GM12878 (cell line): ENCODE data around the gene IQCH. TPM values are rescaled to one million over a fixed set of nuclear protein-coding genes. Genes with fewer than 3 reads are reported as not detected.

ENCODE experiments used
- ATAC-seq: fragments of 200-7000 bp; cut with Tn5 transposase; 3 replicates; pipeline ENCODE4 v1.9.1; 2020; ENCODE audit warnings: mild to moderate bottlenecking, moderate library complexity
- BruUV-seq: library from RNA; stranded (reverse); fragments of 400-500 nt; replicated peaks from 2 replicates; lab custom pipeline; 2021; lab: Mats Ljungman, UMichigan
- CTCF ChIA-PET: fragments of 300-600 bp; sonication (Branson Sonifier 250); formaldehyde crosslinking; extraction: SDS; loops from one replicate; lab custom pipeline; 2021; ENCODE audit warnings: inconsistent platforms; lab: Yijun Ruan, JAX
- POLR2A ChIA-PET: fragments of 350-600 bp; formaldehyde crosslinking; extraction: SDS; loops from one replicate; lab custom pipeline; 2021; ENCODE audit warnings: inconsistent platforms; lab: Charles Lee
- RAD21 ChIA-PET: fragments of 300-600 bp; sonication (Branson Sonifier 250); formaldehyde crosslinking; loops from one replicate; lab custom pipeline; 2023; ENCODE audit warnings: antibody characterized with exemption; ENCODE audit not compliant: unreplicated experiment; lab: Charles Lee
- SMC1A ChIA-PET: fragments of 300-600 bp; sonication (Branson Sonifier 250); formaldehyde crosslinking; loops from one replicate; lab custom pipeline; 2023; ENCODE audit not compliant: unreplicated experiment, uncharacterized antibody; lab: Charles Lee
- DNase-seq: peaks from one replicate; pipeline ENCODE4 v3.0.0-alpha.2; 2011; ENCODE audit warnings: low read depth, low spot score
- FAIRE-seq: peaks from 3 replicates; lab custom pipeline; 2011; peaks lifted over from hg19 to GRCh38; lab: Jason Lieb, UNC
- H2AFZ ChIP-seq: 2 replicates; pipeline ENCODE4 v1.6.0; 2011; ENCODE audit warnings: low read depth, low read length, control low read depth; ENCODE audit not compliant: control insufficient read depth
- H3K27ac ChIP-seq: 2 replicates; pipeline ENCODE4 v1.5.1; 2011; ENCODE audit warnings: control low read depth; ENCODE audit not compliant: control insufficient read depth, insufficient read depth
- H3K27me3 ChIP-seq, 2 experiments: replicated peaks in 1 of 2; 2 replicates each; pipeline versions ENCODE4 v1.6.0 to v1.6.1; 2011; ENCODE audit warnings: low read length in 1 of 2; ENCODE audit not compliant: control insufficient read depth in 2 of 2, insufficient read depth in 2 of 2
- H3K36me3 ChIP-seq, 2 experiments: 2 replicates each; pipeline ENCODE4 v1.5.1; 2011; ENCODE audit warnings: low read length in 1 of 2; ENCODE audit not compliant: control insufficient read depth in 2 of 2, insufficient read depth in 2 of 2
- H3K4me1 ChIP-seq: 2 replicates; pipeline ENCODE4 v1.6.1; 2011; ENCODE audit warnings: mild to moderate bottlenecking, low read length, moderate library complexity, mixed read lengths; ENCODE audit not compliant: control insufficient read depth, insufficient read depth
- H3K4me2 ChIP-seq: 2 replicates; pipeline ENCODE4 v1.6.0; 2011; ENCODE audit warnings: control low read depth; ENCODE audit not compliant: control insufficient read depth, insufficient read depth
- H3K4me3 ChIP-seq: fragments of 200-600 bp; sonication (generic); 2 replicates; pipeline ENCODE4 v1.5.1; 2016
- H3K79me2 ChIP-seq: 2 replicates; pipeline ENCODE4 v1.6.0; 2011; ENCODE audit warnings: low read length; ENCODE audit not compliant: control insufficient read depth, insufficient read depth
- H3K9ac ChIP-seq: 2 replicates; pipeline ENCODE4 v1.8.0; 2011; ENCODE audit warnings: low read length, control low read depth, mixed read lengths; ENCODE audit not compliant: control insufficient read depth, insufficient read depth
- H3K9me3 ChIP-seq: replicated peaks from 3 replicates; pipeline ENCODE4 v1.5.1; 2011; ENCODE audit warnings: mild to moderate bottlenecking, low read length; ENCODE audit not compliant: control insufficient read depth, insufficient read depth
- H4K20me1 ChIP-seq: 2 replicates; pipeline ENCODE4 v1.6.0; 2011; ENCODE audit not compliant: control insufficient read depth, insufficient read depth
- BRCA1 ChIP-seq: IDR thresholded peaks from 2 replicates; pipeline ENCODE4 v1.6.1; 2011; ENCODE audit warnings: low read depth, low read length, improper control_type of control experiment
- CBX5 ChIP-seq: sonication (generic); IDR thresholded peaks from 2 replicates; pipeline ENCODE4 v1.6.1; 2016; ENCODE audit warnings: low read depth, moderate library complexity, mild to moderate bottlenecking, inconsistent platforms
- FOXK2 ChIP-seq: fragments of 450-650 bp; IDR thresholded peaks from 2 replicates; pipeline ENCODE4 v1.6.1; 2017; ENCODE audit warnings: mild to moderate bottlenecking, moderate library complexity
- JUND ChIP-seq: IDR thresholded peaks from 2 replicates; pipeline ENCODE4 v1.6.1; 2012; ENCODE audit warnings: low read depth, mild to moderate bottlenecking, low read length, improper control_type of control experiment, moderate library complexity
- MEF2A ChIP-seq: IDR thresholded peaks from 2 replicates; pipeline ENCODE4 v1.6.1; 2011; ENCODE audit warnings: low read depth, mild to moderate bottlenecking, low read length, moderate library complexity; ENCODE audit not compliant: insufficient read depth
- SRF ChIP-seq, 2 experiments: IDR thresholded peaks; 2 replicates each; pipeline ENCODE4 v1.6.1; 2011; ENCODE audit warnings: low read depth in 2 of 2, low read length in 2 of 2, mild to moderate bottlenecking in 1 of 2, moderate library complexity in 1 of 2
- STAT1 ChIP-seq: fragments of 450-650 bp; conservative IDR thresholded peaks from 2 replicates; pipeline ENCODE4 v1.6.1; 2014; ENCODE audit warnings: antibody characterized with exemption, mild to moderate bottlenecking
- STAT3 ChIP-seq: IDR thresholded peaks from 2 replicates; pipeline ENCODE4 v1.6.1; 2011; ENCODE audit warnings: low read depth, low read length, improper control_type of control experiment
- WGBS: methylation state at CpG from one replicate; pipeline ENCODE4 v1.1.6; 2016; ENCODE audit warnings: low lambda C conversion rate; ENCODE audit not compliant: insufficient replicate concordance, insufficient coverage; ENCODE audit errors: missing lambda C conversion rate; 5-methylcytosine and 5-hydroxymethylcytosine counted together
- in situ Hi-C: fragments of 300-500 bp; cut with MboI; formaldehyde crosslinking; loops from 9 replicates; pipeline ENCODE4 v1.14.3; 2018; ENCODE audit warnings: mixed read lengths
- intact Hi-C: fragments of 100-400 bp; cut with micrococcal nuclease; formaldehyde crosslinking; loops from one replicate; pipeline ENCODE4 v1.14.2; 2022; ENCODE audit not compliant: unreplicated experiment
- polyA plus RNA-seq, 11 experiments: library from polyadenylated mRNA; depleted of rRNA in 4 of 11; unstranded in 6 of 11; stranded (reverse) in 5 of 11; fragments of >200 nt; fragmentation: Nextera tagmentation in 4 of 11; fragmentation: Illumina TruSeq in 1 of 11; extraction: Ambion mirVana in 4 of 11; extraction: Trizol in 1 of 11; gene quantifications; 1 replicate in 1 of 11; 2 replicates in 10 of 11; pipeline versions ENCODE4 v1.2.1 to v1.2.3, GENCODE V29; 2011 to 2016; ENCODE audit warnings: inconsistent platforms in 2 of 11, missing spikeins in 2 of 11, low read depth in 1 of 11
- total RNA-seq, 4 experiments: library from RNA; depleted of rRNA in 3 of 4; stranded (reverse); fragments of >200 nt in 3 of 4; fragmentation: Illumina TruSeq in 1 of 4; extraction: Trizol in 1 of 4; gene quantifications; 2 replicates each; pipeline versions ENCODE4 v1.2.1 to v1.2.3, GENCODE V29; 2013 to 2021
- TF ChIP-seq, protein P1 (sequence below): fragments of 450-650 bp; formaldehyde crosslinking; IDR thresholded peaks from 2 replicates; pipeline ENCODE4 v1.5.0; 2022; ENCODE audit warnings: mild to moderate bottlenecking, missing genetic modification characterization
- TF ChIP-seq, protein P2 (sequence below): IDR thresholded peaks from 2 replicates; pipeline ENCODE4 v1.6.1; 2011; ENCODE audit warnings: borderline replicate concordance, low read depth, mild to moderate bottlenecking, moderate library complexity, mixed read lengths, low read length; ENCODE audit not compliant: insufficient read depth; ENCODE audit errors: extremely low read length
- TF ChIP-seq, protein P3 (sequence below): fragments of 450-650 bp; IDR thresholded peaks from 2 replicates; pipeline ENCODE4 v1.6.1; 2017; ENCODE audit warnings: low read depth, mild to moderate bottlenecking, moderate library complexity

The IQCH gene
- total and polyA plus RNA-seq, 10 of the 15 experiments (the other 5 are each of a cell fraction or from before 2014, with no cell fraction given), result 0.29 to 1.3 (median 0.99) TPM

DNA sequence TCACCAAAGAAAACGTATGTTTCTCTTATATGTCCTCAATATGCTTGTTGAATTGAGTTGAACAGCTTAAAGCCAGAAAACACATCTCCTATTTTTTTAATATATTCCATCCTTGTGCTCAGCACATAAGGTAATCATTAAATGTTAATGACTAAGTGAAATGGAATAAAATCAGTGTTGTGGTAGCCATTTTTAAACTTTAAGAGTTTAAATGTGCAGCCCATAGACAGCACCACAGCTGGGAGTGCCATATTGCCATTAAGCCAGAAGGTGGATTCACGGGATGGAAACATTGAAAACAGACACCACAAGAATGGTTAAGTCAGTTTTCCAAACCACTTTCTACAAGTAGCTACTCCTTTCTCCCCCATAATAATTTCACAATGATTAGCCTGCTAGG, 189.5 kb downstream of the IQCH start:
- SMC1A ChIA-PET, result interaction anchor here (0.9 to 1.5 kb wide), 4 partner anchors 10 to 391 kb away, joined by 3 to 4 read pairs (median 3); no protein-coding TSS in a partner anchor
- intact Hi-C loops, result no loop called here
- ATAC-seq (no peak), FAIRE-seq (no peak), DNase-seq (no peak)
- Histone ChIP-seq H4K20me1 (no peaks in the 10 kb centered on the region), H3K79me2 (no peaks in the 10 kb centered on the region), H3K4me1 (no peaks in the 10 kb centered on the region), H3K9me3 (no peaks in the 10 kb centered on the region), H3K4me3 (no peak overlapping the region), H2AFZ (no peak overlapping the region), H3K27me3 (no peaks in the 10 kb centered on the region), H3K9ac (no peak overlapping the region), H3K27ac (no peak overlapping the region), H3K4me2 (no peak overlapping the region), H3K36me3 (no peaks in the 10 kb centered on the region)
- TF ChIP-seq, protein P1, sequence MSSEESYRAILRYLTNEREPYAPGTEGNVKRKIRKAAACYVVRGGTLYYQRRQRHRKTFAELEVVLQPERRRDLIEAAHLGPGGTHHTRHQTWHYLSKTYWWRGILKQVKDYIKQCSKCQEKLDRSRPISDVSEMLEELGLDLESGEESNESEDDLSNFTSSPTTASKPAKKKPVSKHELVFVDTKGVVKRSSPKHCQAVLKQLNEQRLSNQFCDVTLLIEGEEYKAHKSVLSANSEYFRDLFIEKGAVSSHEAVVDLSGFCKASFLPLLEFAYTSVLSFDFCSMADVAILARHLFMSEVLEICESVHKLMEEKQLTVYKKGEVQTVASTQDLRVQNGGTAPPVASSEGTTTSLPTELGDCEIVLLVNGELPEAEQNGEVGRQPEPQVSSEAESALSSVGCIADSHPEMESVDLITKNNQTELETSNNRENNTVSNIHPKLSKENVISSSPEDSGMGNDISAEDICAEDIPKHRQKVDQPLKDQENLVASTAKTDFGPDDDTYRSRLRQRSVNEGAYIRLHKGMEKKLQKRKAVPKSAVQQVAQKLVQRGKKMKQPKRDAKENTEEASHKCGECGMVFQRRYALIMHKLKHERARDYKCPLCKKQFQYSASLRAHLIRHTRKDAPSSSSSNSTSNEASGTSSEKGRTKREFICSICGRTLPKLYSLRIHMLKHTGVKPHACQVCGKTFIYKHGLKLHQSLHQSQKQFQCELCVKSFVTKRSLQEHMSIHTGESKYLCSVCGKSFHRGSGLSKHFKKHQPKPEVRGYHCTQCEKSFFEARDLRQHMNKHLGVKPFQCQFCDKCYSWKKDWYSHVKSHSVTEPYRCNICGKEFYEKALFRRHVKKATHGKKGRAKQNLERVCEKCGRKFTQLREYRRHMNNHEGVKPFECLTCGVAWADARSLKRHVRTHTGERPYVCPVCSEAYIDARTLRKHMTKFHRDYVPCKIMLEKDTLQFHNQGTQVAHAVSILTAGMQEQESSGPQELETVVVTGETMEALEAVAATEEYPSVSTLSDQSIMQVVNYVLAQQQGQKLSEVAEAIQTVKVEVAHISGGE (CRISPR knock-in tag), result no peak
- in situ Hi-C loops, result no loop called here
- POLR2A ChIA-PET, result no interaction called here
- 38% methylated on average over 2 of the region's 2 CpGs for WGBS
- CTCF ChIA-PET, result interaction anchor here (1.2 to 4.0 kb wide), 3 partner anchors 11 to 393 kb away, joined by 3 to 23 read pairs (median 11); no protein-coding TSS in a partner anchor
- BruUV-seq, result no TSS peak
- RAD21 ChIA-PET, result interaction anchor here (0.5 to 1.3 kb wide), 2 partner anchors 140 to 518 kb away, joined by 3 to 4 read pairs; no protein-coding TSS in a partner anchor

DNA sequence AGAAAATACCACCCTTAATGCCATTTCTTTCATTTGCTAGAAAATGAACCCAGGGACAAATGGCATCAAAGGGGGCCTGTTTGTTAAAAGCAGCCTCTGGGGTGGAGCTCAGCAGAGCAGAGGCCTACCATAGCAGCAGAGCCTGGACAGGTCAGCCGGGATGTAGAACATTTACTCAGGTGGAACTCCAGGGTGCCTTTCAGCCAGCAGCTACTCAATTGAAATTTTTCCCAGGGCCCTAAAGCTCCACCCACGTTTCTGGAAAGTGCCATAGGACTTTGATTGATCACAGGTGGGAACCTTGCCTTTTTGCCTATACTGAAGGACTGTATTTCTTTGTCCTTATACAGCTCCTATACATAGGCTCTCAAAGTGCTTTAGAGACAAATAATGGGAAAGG, 191.9 kb downstream of the IQCH start:
- SMC1A ChIA-PET, result interaction anchor here (1.1 to 1.8 kb wide), 3 partner anchors 9 to 13 kb away, joined by 3 to 5 read pairs (median 3); no protein-coding TSS in a partner anchor
- TF ChIP-seq, protein P2, sequence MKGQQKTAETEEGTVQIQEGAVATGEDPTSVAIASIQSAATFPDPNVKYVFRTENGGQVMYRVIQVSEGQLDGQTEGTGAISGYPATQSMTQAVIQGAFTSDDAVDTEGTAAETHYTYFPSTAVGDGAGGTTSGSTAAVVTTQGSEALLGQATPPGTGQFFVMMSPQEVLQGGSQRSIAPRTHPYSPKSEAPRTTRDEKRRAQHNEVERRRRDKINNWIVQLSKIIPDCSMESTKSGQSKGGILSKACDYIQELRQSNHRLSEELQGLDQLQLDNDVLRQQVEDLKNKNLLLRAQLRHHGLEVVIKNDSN, result no peak
- TF ChIP-seq STAT3 (no peak), SRF (IDR thresholded peaks at IDR 0.05; ENCODE audit: low read depth in 2 of 2, low read length in 2 of 2) (no peak), JUND (no peak), MEF2A (no peak), BRCA1 (no peak), CBX5 (no peak), STAT1 (no peak), FOXK2 (no peak)
- TF ChIP-seq, protein P3, sequence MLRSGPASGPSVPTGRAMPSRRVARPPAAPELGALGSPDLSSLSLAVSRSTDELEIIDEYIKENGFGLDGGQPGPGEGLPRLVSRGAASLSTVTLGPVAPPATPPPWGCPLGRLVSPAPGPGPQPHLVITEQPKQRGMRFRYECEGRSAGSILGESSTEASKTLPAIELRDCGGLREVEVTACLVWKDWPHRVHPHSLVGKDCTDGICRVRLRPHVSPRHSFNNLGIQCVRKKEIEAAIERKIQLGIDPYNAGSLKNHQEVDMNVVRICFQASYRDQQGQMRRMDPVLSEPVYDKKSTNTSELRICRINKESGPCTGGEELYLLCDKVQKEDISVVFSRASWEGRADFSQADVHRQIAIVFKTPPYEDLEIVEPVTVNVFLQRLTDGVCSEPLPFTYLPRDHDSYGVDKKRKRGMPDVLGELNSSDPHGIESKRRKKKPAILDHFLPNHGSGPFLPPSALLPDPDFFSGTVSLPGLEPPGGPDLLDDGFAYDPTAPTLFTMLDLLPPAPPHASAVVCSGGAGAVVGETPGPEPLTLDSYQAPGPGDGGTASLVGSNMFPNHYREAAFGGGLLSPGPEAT, result no peak

More for the DNA sequence above, 191.9 kb downstream of the IQCH start:
- ATAC-seq, result no peak
- ChIA-PET CTCF (interaction anchor here (0.5 to 4.0 kb wide), 4 partner anchors 10 to 1323 kb away, joined by 3 to 23 read pairs (median 3); no protein-coding TSS in a partner anchor), POLR2A (no interaction called here), RAD21 (no interaction called here)
- whole genome bisulfite sequencing, result 35% methylated on average over 2 of the region's 2 CpGs
- no peak for DNase-seq
- intact Hi-C loops (no loop called here), in situ Hi-C loops (no loop called here)
- H3K36me3 ChIP-seq, result no peaks in the 10 kb centered on the region
- no peak overlapping the region for H3K9ac ChIP-seq
- no peak overlapping the region for H3K4me3 ChIP-seq
- no peaks in the 10 kb centered on the region for H3K27me3 ChIP-seq
- no peak overlapping the region for H3K27ac ChIP-seq
- H3K79me2 ChIP-seq, result no peaks in the 10 kb centered on the region
- H3K4me1 ChIP-seq, result no peaks in the 10 kb centered on the region
- BruUV-seq, result no TSS peak
- no peak overlapping the region for H3K4me2 ChIP-seq
- no peaks in the 10 kb centered on the region for H3K9me3 ChIP-seq
- no peak overlapping the region for H2AFZ ChIP-seq
- no peak for FAIRE-seq
- no peaks in the 10 kb centered on the region for H4K20me1 ChIP-seq
